Right lobe of liver (tissue), 4 donors: ENCODE data around the gene ZBTB7C.

Experiments
- CTCF ChIP-seq, 4 donors: fragments of 200-600 bp in 3 of 4; fragments of 450-650 bp in 1 of 4; IDR thresholded peaks; one replicate each; pipeline versions ENCODE4 v1.5.1 to v1.8.0; 2016 to 2022; ENCODE audit warnings: antibody characterized with exemption in 4 of 4, mild to moderate bottlenecking in 2 of 4
- POLR2A ChIP-seq: fragments of 450-650 bp; IDR thresholded peaks from one replicate; pipeline ENCODE4 v1.6.1; 2017; ENCODE audit warnings: antibody characterized with exemption, mild to moderate bottlenecking
- donor health status: DM: no; HTN: no; CAD: no.
- donor health status: DM: no; HTN: no; CAD: no.
- donor health status: DM: no; HTN: yes; CAD: no.

- TF ChIP-seq CTCF (IDR thresholded peaks at IDR 0.05): no peak
- TF ChIP-seq POLR2A: no peak
These were observed 248.6 kb downstream of the ZBTB7C start for GRCh38 chr18:48160622-48161021.
